Mesendoderm (in vitro differentiated cells): ENCODE data around the gene STPG4.
"Not testable (repeated sequence)": the region's sequence is repeated elsewhere in the genome, so short reads cannot be mapped to it uniquely, and the experiment has no call there.

ENCODE experiments used
- DNase-seq: peaks from one replicate; pipeline ENCODE4 v3.0.0; 2013
- H2AK5ac ChIP-seq: 2 replicates; pipeline ENCODE4 v1.6.1; 2013; ENCODE audit warnings: low read length, inconsistent platforms
- H2BK120ac ChIP-seq: 2 replicates; pipeline ENCODE4 v1.6.1; 2013; ENCODE audit warnings: low read depth, mild to moderate bottlenecking, low read length, moderate library complexity, mixed read lengths
- H2BK15ac ChIP-seq: replicated peaks from 2 replicates; pipeline ENCODE4 v1.6.1; 2013; ENCODE audit warnings: low read depth, mild to moderate bottlenecking, moderate library complexity
- H2BK5ac ChIP-seq: 2 replicates; pipeline ENCODE4 v1.6.1; 2013; ENCODE audit warnings: low read length, inconsistent platforms
- H3K18ac ChIP-seq: 2 replicates; pipeline ENCODE4 v1.6.1; 2013; ENCODE audit warnings: mild to moderate bottlenecking, low read length, mixed read lengths
- H3K23ac ChIP-seq: one replicate; pipeline ENCODE4 v1.6.1; 2013; ENCODE audit warnings: low read length
- H3K27ac ChIP-seq: 2 replicates; pipeline ENCODE4 v1.5.1; 2013; ENCODE audit warnings: low read depth, mild to moderate bottlenecking, inconsistent platforms, low read length, moderate library complexity
- H3K27me3 ChIP-seq: 2 replicates; pipeline ENCODE4 v1.6.1; 2013; ENCODE audit warnings: low read length, control low read depth, mild to moderate bottlenecking, inconsistent platforms; ENCODE audit not compliant: insufficient read depth, poor library complexity
- H3K36me3 ChIP-seq: 2 replicates; pipeline ENCODE4 v1.6.1; 2013; ENCODE audit warnings: low read length, inconsistent platforms; ENCODE audit not compliant: control insufficient read depth, insufficient read depth
- H3K4ac ChIP-seq: one replicate; pipeline ENCODE4 v1.6.1; 2013; ENCODE audit warnings: low read depth, mild to moderate bottlenecking, low read length, moderate library complexity
- H3K4me1 ChIP-seq: 2 replicates; pipeline ENCODE4 v1.6.1; 2013; ENCODE audit warnings: low read depth, low read length, inconsistent platforms; ENCODE audit not compliant: control insufficient read depth
- H3K4me2 ChIP-seq: 2 replicates; pipeline ENCODE4 v1.6.1; 2013; ENCODE audit warnings: low read length
- H3K4me3 ChIP-seq: 2 replicates; pipeline ENCODE4 v1.5.1; 2013; ENCODE audit warnings: mild to moderate bottlenecking, low read length
- H3K56ac ChIP-seq: one replicate; pipeline ENCODE4 v1.6.1; 2013; ENCODE audit warnings: low read length
- H3K79me1 ChIP-seq: 2 replicates; pipeline ENCODE4 v1.6.1; 2013; ENCODE audit warnings: low read length, inconsistent platforms
- H3K79me2 ChIP-seq: 2 replicates; pipeline ENCODE4 v1.6.1; 2013; ENCODE audit warnings: mild to moderate bottlenecking, low read length; ENCODE audit not compliant: control insufficient read depth, insufficient read depth
- H3K9ac ChIP-seq: 2 replicates; pipeline ENCODE4 v1.6.1; 2013; ENCODE audit warnings: low read length, inconsistent platforms
- H4K5ac ChIP-seq: one replicate; pipeline ENCODE4 v1.6.1; 2013; ENCODE audit warnings: low read length
- H4K8ac ChIP-seq: one replicate; pipeline ENCODE4 v1.6.1; 2013; ENCODE audit warnings: low read depth, mild to moderate bottlenecking, control low read depth, low read length, moderate library complexity
- WGBS: extraction: QIAGEN DNeasy Blood & Tissue Kit; methylation state at CpG from one replicate; pipeline ENCODE4 v1.1.7; 2013; ENCODE audit warnings: low lambda C conversion rate, missing lambda C conversion rate; ENCODE audit not compliant: insufficient coverage; ENCODE audit errors: extremely low coverage; 5-methylcytosine and 5-hydroxymethylcytosine counted together

STPG4 gene

DNA sequence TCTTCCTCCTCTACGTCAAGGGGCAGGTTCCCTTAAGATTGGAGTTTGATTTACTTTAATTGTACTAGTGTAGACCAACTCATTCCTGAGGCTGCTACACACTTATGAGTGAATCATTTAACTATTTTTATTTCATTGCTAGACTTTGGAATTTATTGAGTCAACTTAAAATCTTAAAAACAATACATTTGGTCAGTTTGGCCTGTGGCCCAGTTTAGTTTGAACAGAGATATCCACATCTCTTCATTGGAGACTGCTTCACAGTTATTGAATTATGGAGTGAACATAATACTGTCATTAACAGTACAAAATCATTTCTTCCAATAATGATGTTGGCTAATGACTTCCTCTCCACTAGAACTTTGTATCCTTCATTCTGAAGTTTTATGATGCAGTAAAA lies 34.5 kb upstream of the STPG4 start:
- Histone ChIP-seq H3K4me2 (no peak overlapping the region), H2BK15ac (no peak overlapping the region), H3K27ac (no peak overlapping the region), H3K27me3 (no peaks in the 10 kb centered on the region), H2BK120ac (no peak overlapping the region), H3K18ac (no peak overlapping the region), H3K79me1 (no peaks in the 10 kb centered on the region), H2AK5ac (no peak overlapping the region), H3K56ac (no peak overlapping the region), H3K79me2 (no peaks in the 10 kb centered on the region), H3K4me3 (no peak overlapping the region), H4K8ac (no peak overlapping the region), H3K23ac (no peak overlapping the region), H3K4me1 (peaks cover 14% of the 10 kb centered on the region), H2BK5ac (no peak overlapping the region), H4K5ac (no peak overlapping the region), H3K36me3 (no peaks in the 10 kb centered on the region), H3K4ac (no peak overlapping the region), H3K9ac (no peak overlapping the region)
- WGBS, result no CpG with 5 or more reads among the region's 1 CpG
- no peak for DNase-seq

DNA sequence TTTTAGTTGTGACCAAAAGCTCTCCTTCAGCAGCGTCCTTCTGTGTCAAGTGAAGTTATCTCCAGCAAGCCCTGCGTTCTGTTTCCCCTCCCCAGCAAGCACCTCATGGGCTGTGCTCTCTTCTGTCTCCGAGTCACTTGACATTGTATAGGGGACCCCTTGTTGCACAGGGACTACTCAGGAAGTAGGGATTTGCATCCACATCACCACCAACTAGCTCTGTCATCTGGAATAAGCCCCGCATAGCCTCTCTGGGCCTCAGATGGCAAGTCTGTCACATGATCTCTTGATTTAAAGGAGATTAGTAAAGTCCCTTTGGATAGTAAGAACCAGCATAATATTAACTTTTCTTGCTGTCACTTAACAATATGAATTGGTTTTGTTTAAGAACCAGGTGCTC lies 32.0 kb upstream of the STPG4 start:
- H4K8ac ChIP-seq, result no peak overlapping the region
- H2BK5ac ChIP-seq, result no peak overlapping the region
- WGBS, result no CpG with 5 or more reads among the region's 4 CpGs
- no peak overlapping the region for H3K18ac ChIP-seq
- H3K56ac ChIP-seq, result no peak overlapping the region
- no peaks in the 10 kb centered on the region for H3K27me3 ChIP-seq
- no peak overlapping the region for H3K27ac ChIP-seq
- no peak overlapping the region for H3K9ac ChIP-seq
- H3K79me2 ChIP-seq, result no peaks in the 10 kb centered on the region
- H3K4me1 ChIP-seq, result peaks cover 3% of the 10 kb centered on the region
- no peak overlapping the region for H3K23ac ChIP-seq
- no peak overlapping the region for H2BK15ac ChIP-seq
- no peak overlapping the region for H3K4me2 ChIP-seq
- DNase-seq, result no peak
- no peak overlapping the region for H4K5ac ChIP-seq
- H2BK120ac ChIP-seq, result no peak overlapping the region
- no peak overlapping the region for H3K4ac ChIP-seq
- H3K4me3 ChIP-seq, result no peak overlapping the region
- no peaks in the 10 kb centered on the region for H3K79me1 ChIP-seq
- H2AK5ac ChIP-seq, result no peak overlapping the region
- H3K36me3 ChIP-seq, result no peaks in the 10 kb centered on the region

DNA sequence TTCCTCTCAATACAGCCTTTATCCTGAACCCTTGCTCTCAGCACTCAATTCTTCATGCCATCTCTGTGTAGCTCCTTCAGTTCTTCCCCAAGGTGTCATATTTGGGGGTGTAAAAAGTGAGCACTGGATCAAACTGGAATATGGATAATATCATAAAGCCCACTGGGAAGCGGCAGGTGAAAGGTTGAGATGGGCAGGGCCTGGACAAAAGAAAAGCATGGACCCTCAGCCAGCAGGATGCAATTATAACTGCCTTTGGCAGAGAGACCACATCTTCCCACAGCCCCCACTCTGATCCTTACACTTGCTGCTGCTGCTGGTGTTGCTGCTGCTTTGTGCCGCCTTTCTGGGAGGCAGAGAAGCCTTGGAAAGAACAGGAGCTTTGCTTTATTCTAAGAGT lies 31.2 kb upstream of the STPG4 start:
- Histone ChIP-seq H3K23ac (no peak overlapping the region), H2AK5ac (no peak overlapping the region), H2BK15ac (no peak overlapping the region), H3K18ac (no peak overlapping the region), H3K79me1 (no peaks in the 10 kb centered on the region), H3K27ac (no peak overlapping the region), H3K4me2 (no peak overlapping the region), H3K4me3 (no peak overlapping the region), H3K56ac (no peak overlapping the region), H3K4ac (no peak overlapping the region), H2BK120ac (no peak overlapping the region), H3K36me3 (no peaks in the 10 kb centered on the region), H4K5ac (no peak overlapping the region), H3K4me1 (no peaks in the 10 kb centered on the region), H3K9ac (no peak overlapping the region), H2BK5ac (no peak overlapping the region), H3K79me2 (no peaks in the 10 kb centered on the region), H4K8ac (no peak overlapping the region), H3K27me3 (no peaks in the 10 kb centered on the region)
- no CpG with 5 or more reads among the region's 2 CpGs for WGBS
- DNase-seq, result no peak

DNA sequence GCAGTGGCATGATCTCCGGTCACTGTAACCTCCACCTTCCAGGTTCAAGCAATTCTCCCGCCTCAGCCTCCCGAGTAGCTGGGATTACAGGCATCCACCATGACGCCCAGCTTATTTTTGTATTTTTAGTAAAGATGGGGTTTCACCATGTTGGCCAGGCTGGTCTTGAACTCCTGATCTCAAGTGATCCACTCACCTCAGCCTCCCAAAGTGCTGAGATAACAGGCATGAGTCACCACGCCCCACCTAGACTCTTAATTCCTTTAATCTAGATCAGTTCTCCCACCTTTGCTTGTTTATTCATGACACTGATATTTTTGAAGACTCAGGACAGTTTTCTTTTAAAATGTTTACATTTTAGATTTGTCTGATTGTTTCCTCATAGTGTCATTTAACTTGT lies 30.0 kb upstream of the STPG4 start:
- not testable (repeated sequence) for H2BK15ac ChIP-seq, H4K5ac ChIP-seq, H3K79me1 ChIP-seq, H4K8ac ChIP-seq, H2BK120ac ChIP-seq, H3K4me2 ChIP-seq, DNase-seq, H3K23ac ChIP-seq, H3K79me2 ChIP-seq, H3K4me3 ChIP-seq, H3K4me1 ChIP-seq, H3K18ac ChIP-seq, H3K27ac ChIP-seq, H3K56ac ChIP-seq, H3K4ac ChIP-seq, H3K27me3 ChIP-seq, H2AK5ac ChIP-seq, H3K9ac ChIP-seq, H2BK5ac ChIP-seq, H3K36me3 ChIP-seq
- WGBS, result no CpG with 5 or more reads among the region's 5 CpGs

DNA sequence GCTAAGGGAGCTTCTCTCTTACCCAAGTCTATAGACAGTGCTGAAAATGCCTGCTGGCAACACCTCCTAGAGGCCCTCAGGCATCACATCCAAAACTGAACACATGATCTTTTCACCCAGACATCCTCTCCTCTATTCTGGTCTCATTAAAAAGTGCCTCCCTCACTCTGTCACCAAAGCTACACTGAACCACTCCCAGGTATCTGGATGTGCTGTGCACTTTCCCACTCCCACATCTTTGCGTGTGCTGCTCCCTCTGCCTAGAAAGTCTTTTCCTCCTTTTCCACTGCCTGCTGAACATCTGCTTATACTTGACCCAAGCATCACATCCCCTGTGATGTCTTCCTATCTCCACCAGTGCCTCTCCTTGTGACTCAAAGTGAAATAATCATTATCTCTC lies 26.1 kb upstream of the STPG4 start:
- DNase-seq, result no peak
- H3K4me2 ChIP-seq, result no peak overlapping the region
- no peak overlapping the region for H3K4ac ChIP-seq
- no peak overlapping the region for H2BK15ac ChIP-seq
- peaks cover under 1% of the 10 kb centered on the region for H3K79me2 ChIP-seq
- H3K9ac ChIP-seq, result no peak overlapping the region
- H3K56ac ChIP-seq, result no peak overlapping the region
- WGBS, result no CpG with 5 or more reads among the region's 1 CpG
- no peaks in the 10 kb centered on the region for H3K79me1 ChIP-seq
- no peaks in the 10 kb centered on the region for H3K27me3 ChIP-seq
- no peaks in the 10 kb centered on the region for H3K36me3 ChIP-seq
- H4K8ac ChIP-seq, result no peak overlapping the region
- H2AK5ac ChIP-seq, result no peak overlapping the region
- H3K4me1 ChIP-seq, result peaks cover 2% of the 10 kb centered on the region
- no peak overlapping the region for H3K18ac ChIP-seq
- no peak overlapping the region for H2BK120ac ChIP-seq
- H2BK5ac ChIP-seq, result no peak overlapping the region
- no peak overlapping the region for H3K4me3 ChIP-seq
- no peak overlapping the region for H3K23ac ChIP-seq
- H4K5ac ChIP-seq, result no peak overlapping the region
- no peak overlapping the region for H3K27ac ChIP-seq

DNA sequence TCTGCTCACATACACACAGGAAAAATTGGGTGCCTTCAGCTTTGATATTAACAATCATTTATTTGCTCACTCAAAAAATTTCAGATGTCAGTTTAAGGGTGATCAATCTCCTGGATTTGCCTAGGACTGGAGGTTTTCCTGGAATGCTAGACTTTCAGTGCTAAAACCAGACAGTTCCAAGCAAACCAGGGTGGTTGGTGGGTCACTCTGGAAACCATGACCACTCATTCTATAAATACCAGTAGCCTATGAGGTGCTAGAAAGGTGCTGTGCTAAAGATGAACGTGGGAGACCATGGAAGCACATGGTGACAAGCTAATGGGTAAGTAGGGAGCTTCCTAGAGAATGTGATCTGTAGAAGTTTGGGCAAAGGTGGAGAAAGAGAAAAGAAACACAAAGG lies 25.4 kb upstream of the STPG4 start:
- H3K27ac ChIP-seq, result no peak overlapping the region
- no peak overlapping the region for H3K4ac ChIP-seq
- H3K9ac ChIP-seq, result no peak overlapping the region
- WGBS, result no CpG with 5 or more reads among the region's 1 CpG
- H2BK120ac ChIP-seq, result no peak overlapping the region
- H3K79me2 ChIP-seq, result peaks cover 6% of the 10 kb centered on the region
- H2AK5ac ChIP-seq, result no peak overlapping the region
- H3K4me2 ChIP-seq, result no peak overlapping the region
- no peaks in the 10 kb centered on the region for H3K36me3 ChIP-seq
- H3K18ac ChIP-seq, result no peak overlapping the region
- H4K8ac ChIP-seq, result no peak overlapping the region
- no peak overlapping the region for H3K56ac ChIP-seq
- H2BK5ac ChIP-seq, result no peak overlapping the region
- DNase-seq, result no peak
- no peak overlapping the region for H3K4me3 ChIP-seq
- no peak overlapping the region for H3K23ac ChIP-seq
- H3K79me1 ChIP-seq, result no peaks in the 10 kb centered on the region
- peaks cover 2% of the 10 kb centered on the region for H3K4me1 ChIP-seq
- no peak overlapping the region for H2BK15ac ChIP-seq
- no peaks in the 10 kb centered on the region for H3K27me3 ChIP-seq
- no peak overlapping the region for H4K5ac ChIP-seq
